ENCODE results near the gene NACC2.
"Not testable (repeated sequence)": the region's sequence is repeated elsewhere in the genome, so short reads cannot be mapped to it uniquely, and the experiment has no call there.

The NACC2 gene

DNA sequence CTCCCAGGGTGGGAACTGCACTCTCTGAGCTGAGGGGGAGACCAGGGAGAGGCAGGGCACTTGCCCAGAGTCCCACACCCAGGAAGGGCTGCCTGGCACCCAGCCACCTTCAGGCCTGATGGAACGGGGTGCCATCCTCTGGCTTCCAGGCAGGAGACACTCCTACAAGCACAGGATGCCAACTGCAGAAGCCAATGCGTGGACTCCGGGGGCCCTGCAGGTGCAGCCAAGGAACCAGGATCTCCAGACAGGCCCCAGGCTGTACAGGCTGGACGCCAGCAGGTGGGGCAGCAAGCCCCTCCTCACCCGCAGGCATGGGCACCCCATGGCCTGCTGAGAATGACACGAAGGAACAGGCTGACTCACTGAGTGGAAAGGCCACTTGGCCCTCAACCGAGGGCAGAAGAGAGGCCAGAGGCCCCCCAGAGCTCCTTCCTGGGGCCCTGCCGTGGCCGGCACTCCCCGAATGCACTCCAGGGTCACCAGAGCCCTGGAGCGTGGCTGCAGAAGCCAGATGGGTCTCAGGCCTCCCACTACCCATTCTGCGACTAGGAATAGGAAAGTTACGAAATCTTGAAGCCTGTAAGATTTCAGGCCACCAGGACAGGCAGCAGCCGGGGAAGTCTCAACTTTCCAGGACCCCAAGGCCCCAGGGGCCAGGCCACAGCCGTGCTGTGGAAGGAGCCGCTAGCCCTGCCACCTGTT, 15.7 kb downstream of the NACC2 start:
- DNase-seq: no peak

DNA sequence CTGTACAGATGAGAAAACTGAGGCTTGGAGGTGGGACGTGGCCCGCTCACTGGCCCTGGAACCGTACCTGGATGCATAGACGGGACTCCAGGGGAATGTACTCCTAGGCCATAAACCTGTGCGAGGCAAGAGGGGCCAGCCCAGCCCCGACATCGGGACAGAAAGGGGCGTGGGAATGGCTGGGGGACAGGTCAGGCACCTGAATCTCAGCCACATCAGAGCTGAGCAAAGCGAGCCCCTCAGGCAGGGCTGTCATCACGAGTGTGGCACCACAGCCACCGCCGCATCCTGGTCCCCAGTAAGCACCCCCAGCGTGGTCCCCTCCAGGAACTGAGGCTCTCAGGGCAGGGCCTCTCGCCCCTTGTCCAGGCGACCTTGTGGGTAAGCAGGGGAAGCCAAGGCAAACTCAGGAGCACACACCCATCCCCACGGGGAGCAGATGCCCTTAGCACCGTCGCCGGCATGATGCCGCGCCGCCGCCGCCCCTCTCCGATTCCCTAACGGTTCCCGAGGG, 16.5 kb downstream of the NACC2 start:
- no peak for DNase-seq

DNA sequence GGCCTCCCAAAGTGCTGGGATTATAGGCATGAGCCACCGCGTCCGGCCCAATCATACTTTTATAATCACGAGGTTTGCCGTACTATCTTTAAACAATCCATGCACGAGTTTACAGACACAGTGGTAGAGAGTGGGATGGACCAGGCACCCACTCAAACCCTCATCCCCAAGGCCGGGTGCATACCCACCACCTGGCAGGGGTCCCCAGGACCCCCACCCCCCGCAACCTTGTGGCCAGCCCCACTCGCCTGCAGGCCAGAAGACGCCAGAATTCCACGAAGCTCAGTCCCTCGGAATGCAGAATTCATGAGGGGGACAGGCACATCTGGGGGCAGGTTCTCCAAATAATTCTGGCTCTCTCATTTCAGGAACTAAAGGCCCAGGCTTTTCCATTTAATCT, 17.1 kb downstream of the NACC2 start:
- no peak for DNase-seq

DNA sequence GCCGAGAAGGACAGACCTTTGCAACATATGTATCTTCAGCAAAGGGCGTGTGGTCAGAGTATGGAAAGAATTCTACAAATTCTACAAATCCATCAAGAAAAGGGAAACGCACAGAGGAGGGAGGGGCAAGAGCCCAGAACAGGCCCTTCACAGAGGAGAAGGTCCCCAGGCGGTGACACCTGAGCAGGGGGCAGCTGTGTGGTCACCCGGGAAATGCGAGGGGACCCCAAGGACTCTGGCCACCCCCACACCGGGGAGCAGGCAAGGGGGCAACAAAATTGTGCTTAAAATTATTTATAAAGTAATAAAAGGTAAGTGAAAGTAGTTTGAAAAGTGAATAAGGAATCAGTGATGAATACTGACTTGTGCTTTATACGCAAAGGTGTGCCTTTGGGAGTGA, 17.6 kb downstream of the NACC2 start:
- DNase-seq: no peak

DNA sequence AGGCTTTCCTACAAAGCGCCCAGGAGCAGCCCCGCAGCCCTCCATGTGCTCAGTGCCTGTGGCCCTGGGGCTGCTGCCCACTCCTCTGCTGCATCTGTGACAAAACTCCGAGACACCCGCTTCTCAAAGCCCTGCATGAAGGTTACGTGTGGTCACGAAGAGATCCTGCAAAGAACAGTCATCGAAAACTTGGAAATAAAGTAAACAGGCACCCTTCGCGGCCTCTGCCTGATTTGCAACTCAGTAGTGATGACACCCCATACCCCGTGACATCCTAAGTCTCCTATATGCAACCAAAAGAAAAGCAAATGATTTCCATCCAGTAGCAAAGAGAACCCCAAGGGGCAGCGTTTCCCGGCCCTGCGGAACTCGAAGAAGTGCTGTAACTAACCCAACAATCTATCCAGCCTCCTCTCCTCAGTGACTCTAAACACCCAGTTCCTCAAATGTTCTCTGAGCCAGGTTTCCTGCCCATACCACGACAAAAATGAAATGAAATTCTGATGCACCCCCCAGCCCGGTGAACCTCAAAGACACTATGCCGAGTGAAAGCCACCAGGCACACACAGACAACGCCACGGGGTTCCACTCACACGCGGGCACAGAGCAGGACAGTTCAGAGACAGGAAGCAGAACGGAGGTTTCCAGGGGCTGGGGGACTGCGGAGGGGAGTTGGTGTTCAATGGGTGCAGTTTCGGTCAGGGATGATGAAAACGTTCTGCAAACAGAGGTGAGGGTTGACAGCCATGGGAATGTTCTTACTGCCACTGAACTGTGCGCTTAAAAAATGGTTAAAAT, 19.0 kb downstream of the NACC2 start:
- no peak for DNase-seq

DNA sequence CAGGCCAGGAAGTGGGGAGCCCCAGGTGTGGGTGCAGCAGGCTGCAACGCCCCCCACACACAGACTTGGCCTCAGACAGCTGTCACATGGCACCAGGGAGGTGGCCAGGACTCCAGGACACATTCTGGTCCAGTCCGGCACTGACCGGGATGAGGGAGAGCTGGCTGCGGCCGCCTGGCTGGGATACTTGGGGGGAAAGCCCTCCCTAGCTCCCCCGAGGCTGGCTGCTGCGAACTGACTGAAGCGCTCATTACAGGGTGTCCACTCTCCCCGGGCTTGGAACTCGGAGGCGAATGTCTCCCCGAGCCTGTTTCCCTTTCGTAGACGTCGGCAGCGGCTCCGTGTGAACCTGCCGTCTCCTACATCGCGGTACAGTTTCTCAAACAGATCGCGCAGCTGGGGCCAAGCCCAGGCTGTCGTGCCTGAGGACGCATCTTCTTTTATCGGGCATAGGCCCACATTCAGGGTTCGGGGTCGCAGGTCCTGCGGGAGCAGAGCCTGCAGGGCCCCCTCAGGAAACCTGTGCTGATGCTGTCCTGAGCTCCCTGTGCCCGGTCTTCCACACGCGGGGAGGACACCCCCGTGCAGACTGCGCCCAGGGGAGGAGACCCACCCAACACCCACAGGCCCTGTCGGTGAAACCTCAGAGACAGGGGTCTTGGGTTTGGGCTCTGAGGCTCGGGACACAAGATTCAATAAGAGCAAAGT, 19.8 kb downstream of the NACC2 start:
- no peak for DNase-seq

DNA sequence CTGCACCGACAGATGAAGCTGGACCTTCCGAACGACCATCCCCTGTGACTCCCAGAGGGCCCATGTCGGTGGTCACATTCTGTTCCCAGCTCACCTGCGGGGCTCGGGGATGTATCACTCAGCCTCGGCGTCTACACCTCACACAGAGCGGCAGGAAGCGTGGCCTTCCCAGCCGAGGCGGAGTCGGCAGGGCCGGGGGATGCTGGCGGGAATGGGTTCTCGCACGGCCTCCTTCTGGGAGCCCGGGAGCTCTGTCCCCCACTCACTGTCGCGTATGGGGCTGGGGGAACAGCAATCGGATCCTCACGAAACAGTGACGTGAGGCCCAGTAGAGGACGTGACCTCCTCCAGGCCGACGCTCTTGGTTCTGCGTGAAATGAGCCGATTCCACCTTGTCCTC, 20.4 kb downstream of the NACC2 start:
- no peak for DNase-seq

DNA sequence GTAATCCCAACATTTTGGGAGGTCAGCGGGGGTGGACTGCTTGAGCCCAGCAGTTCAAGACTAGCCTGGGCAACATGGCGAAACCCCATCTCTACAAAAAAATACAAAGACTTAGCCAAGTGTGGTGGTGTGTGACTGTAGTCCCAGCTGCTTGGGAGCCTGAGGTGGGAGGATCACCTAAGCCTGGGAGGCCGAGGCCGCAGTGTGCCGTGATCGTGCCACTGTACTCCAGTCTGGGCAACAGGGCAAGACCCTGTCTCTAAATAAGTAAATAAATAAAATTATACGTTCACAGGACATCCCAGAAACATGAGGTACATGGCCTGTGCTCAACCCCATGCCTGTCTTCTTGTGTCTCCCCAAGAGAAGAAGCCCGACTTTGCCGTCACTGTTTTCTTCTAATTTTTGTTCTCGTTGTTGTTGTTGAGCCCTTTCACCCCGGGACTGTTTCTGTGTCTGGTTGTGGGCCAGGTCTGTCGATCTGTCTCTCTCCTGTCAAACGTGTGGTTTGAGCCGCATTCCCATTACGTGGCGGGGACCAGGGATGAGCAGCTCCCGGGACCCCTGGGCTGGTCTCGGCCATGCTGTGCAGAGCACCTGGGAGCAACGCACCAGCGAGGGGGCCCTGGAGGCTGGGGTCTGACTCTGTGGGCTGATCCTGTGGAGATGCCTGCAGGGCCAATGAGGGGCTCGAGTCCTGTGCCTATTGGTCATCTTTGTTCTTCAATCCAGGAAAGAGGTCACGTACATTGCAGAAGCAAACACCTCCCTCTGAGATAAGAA, 32.2 kb downstream of the NACC2 start:
- DNase-seq: no peak

DNA sequence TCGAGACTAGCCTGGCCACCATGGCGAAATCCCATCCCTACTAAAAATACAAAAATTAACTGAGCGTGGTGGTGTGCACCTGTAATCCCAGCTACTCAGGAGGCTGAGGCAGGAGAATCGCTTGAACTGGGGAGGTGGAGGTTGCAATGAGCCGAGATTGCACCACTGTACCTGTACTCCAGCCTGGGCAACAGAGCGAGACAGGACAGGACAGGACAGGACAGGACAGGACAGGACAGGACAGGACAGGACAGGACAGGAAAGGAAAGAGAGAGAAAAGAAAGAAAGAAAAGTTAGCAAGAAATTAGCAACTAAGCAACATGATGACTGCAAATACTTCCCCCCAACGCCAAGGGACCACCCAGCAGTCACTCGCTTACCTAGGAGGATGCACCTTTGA, 33.2 kb downstream of the NACC2 start:
- DNase-seq: not testable (repeated sequence)

DNA sequence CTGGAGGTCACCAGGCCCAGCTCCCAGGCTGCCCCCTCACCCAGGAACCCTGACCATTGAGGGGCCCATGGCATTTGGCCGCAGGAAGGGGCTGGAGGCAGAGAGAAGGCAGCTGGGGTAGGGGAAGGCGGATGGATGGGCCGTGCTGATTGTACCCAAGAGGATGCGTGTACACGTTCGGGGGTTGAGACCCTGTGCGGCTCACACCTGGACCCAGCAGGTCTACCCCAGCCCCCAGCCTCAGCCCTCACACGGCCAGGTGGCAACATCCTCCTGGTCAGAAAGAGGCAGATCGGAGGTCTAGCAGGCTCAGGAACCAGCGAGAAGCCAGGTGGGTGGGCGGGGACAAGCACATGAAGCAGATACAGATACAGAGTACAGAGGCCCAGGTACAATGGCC, 33.7 kb downstream of the NACC2 start:
- no peak for DNase-seq

DNA sequence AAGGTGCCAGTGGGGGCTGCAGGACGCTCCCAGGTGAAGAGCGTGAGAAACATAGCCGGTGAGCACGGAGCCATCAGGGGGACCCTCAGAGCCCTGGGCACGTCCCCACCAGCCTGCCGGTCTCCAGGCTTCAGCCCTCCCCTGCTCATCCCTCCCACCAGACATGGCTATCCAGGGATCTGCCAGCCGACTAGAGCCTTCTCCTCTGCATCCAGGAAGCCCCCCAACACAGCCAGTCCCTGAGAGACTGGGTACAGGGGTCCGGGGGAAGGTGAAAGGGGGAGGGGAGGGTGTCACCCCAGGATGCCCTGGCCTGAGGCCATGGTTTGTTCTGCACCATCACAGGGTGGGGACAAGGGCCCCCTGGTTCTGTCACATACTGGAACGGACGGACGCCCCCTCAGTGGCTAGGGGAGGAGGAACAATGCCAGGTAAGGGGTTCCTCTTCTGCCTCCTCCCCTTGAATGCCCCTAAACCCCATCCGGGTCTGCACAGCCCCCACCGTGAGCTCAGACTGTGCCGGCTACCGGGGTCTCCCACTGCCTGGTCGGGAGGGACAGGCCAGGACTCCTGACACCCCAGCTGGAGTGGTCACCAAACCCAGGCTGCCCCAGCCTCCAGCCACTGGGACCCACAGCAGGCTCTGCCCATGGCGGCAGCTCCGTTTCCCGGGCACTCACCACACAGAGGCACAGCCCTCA, 34.3 kb downstream of the NACC2 start:
- no peak for DNase-seq

DNA sequence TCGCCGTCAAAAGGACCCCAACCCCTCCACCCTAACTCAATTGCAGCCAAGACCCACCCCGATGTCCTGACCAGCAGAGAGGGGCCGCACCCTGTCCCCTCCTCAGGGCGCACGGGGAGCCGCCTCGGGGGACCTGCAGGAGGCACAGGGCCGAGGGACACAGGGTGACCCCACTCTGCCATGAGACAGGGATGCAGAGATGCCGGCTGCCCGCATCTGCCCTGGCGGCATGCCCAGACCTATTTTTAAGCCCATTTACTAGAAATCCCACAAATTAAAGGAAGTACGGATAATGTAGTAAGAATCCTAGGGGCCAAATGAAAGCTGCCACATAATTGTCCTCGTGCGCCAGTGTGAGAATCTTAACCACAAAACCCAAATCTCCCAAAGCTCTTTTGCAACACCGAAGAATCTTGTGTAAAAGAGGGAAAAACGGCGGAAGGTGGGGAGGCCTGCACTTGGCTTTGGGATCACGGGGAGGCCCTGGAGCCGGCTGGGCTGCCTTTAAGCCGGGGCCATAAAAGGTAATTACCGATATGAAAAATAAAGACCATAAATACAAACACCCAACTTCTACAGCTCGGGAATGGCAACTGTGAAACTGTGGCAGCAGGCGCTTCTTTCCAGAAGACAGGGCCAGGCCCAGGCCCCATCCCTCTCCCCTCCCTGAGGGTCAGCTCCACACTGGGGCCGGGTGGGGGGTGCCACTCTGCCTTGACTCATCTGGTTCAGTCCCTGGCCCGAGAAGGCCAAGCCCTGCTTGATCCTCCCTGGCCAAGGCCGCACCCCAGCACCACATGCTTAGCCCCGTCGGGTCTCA, 35.0 kb downstream of the NACC2 start:
- no peak for DNase-seq

DNA sequence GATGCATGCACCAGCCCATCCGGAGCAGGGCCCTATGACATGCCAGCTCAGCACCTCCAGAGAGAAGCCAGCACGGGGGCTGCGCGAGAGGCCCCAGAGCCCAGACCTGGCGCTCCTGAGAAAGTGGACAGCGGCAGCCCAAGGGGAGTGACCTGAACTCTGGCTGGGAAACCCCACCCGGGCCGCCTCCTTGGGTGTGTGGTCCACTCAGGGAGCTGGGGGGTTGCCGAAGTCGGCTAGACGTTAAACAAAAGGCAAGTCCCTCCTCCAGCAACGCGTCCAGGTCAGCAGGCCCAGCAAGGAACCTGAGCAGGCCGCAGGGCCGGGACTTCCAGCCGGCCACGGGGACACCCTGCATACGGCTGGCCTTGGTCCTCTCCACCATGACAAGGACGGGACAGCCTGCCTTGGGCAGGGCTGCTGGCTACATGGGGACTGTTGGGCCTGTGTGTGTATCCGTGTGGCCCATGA, 35.7 kb downstream of the NACC2 start:
- no peak for DNase-seq

DNA sequence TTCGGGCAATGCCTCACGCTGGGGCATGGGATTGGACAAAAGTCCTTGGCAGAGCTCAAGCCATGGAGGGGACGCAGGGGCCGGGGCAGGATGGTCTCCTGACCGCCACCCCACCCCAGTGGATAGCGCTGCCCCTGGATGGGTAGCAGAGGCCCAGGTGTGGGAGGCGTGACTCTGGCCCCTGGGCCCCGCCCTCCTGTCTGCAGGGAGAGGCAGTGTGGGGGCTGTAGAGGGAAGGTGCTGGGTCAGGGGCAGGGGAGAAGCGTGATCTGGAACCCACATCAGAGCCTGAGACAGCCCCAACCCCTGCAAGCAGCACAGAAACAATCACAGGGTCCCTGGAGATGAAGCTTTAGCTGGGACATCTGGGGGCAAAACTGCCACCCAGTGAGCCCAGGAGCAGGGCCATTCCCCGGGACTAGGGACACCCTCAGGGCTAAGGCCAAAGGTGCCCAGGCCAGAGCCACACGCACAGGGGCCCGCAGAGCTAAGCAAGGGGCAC, 36.2 kb downstream of the NACC2 start:
- DNase-seq: no peak

DNA sequence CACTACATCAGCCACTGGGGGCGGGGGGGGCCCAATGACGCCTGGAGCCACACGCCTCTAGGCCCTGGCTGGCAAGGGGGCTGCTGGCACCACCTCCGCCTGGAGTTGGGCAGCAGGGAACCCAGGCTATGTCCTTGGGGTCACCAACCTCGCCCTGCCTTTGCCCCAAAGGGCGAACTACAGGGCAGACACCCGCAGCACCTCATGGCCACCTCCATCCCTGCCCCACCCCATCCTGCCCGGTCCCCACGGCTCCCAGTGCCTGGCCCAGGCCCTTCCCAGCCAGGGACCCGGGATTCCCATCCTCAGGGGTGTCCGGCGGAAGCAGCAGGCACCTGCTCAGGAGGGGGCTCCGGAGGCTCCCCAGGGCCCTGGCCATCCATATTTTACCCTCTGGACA, 37.0 kb downstream of the NACC2 start:
- DNase-seq: no peak

DNA sequence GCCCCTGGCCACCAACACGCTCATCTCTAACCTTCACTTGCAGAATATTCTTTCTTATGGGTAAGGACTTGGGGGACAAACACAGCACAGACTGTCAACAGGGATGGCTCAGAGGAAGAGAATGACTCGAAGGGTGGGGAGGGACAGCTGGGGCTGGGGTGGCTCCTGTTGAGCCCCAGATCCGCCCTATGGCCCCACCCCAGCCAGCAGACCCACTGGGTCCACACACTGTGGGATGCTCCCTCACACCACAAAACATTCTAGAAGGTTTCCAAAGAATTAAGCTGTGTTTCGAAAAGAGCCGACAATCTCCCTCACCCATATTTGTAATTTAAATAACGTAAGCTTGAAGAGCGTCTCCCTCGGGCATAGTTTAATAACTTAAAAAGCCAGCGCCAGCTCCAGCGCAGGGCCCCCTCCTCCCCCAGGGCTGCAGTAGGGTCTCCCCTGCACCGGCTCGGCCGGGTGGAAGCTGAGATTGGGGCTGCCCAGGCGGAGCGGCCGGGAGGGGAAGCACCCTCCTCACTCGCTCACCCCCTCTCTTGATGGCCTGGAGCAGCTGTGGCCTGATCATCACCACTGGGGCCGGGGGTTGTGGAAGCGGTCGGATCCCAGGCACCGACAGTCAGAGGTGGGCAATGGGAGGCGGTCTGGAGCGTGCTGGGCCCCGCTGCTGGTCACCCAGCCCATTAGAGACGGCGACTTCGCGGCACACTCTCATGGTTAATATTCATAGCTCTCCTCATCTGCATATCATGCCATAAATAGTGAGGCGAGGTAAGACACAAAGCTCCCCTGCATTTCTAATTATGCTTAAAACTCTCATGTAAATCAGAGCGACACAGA, 37.6 kb downstream of the NACC2 start:
- no peak for DNase-seq

DNA sequence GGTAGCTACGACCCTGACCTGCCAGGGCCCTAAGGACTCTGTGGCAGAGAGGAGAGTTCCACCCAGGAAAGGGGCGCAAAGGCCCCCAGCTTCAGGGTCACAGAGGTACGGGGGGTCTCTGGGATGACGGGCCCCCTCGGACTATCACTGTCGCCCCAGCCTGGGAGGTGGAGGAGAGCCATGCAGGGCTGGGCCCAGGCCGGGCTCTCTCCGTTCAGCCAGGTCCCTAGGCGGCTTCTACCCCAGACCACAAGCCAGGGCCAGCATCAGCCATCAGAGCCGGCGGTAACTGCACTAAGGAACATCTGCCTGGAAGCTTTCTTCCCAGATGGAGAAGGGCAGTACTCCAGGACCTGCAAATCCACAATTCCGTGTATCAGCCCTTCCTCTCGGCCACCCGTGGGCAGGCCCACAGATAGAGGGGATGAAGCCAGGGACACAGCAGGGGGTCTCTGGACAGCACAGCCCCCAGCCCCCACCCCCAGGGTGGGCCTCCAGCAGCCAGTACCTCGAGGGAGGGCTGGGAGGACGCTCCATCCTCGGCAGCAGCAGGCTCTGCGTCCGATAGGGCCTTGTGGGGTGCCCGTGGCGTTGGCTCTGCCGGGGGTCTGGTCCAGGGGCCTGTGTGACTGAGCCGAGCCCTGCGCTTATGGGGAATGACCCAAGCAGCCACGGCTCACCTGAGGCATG, 38.4 kb downstream of the NACC2 start:
- no peak for DNase-seq

DNA sequence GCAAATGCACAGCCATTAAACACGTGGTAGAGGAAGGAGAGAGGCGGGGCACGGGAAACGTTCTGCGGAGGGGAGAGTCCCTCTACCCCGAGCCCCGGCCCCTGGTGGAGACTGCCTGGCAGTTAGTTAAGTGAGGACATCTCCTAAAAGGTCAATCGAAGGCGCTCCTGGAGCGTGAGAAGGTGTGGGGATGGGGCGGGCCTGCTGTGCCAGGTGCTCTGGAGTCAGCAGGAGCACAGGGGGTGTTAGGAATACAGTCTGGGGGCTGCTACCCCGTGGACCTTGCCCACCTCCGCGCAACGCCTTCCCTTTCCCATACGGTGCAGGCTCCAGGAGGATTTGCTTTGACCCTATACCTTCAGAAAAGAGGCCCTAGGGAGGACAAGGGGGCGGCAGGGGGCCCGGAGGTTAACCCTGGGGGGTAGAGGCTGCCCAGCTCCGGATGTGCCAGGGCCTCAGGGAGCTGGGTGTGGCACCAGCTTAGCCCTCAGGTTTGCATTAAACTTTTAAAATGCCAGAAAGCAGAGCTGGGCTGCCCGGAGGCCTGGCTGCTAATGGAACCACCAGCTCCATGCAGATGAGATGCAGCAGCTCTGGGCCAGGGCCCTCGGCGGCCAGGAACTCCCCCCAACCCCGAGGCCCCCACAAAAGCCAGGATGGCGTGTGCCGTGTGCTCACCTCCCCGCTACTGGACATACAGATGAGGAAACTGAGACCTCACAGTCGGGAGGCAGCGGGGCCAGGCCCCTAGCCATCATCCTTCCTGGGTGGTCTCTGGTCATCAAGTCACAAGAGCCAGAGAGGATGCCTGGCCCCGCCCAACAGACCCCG, 39.2 kb downstream of the NACC2 start:
- no peak for DNase-seq
